ENCODE measurements around the gene FAM222B.
"Not testable (repeated sequence)": the region's sequence is repeated elsewhere in the genome, so short reads cannot be mapped to it uniquely, and the experiment has no call there.

FAM222B gene

GRCh38 chr17:28744972-28745785, 97.4 kb downstream of the FAM222B start:
- no peak for DNase-seq

- peak; percentile 70 for DNase-seq
Measured at GRCh38 chr17:28744104-28744971, 98.3 kb downstream of the FAM222B start.

- DNase-seq = peak; percentile 77
Measured at GRCh38 chr17:28743243-28744103, 99.1 kb downstream of the FAM222B start, which contains the start of gene TRAF4. TSS of gene TRAF4 (plus strand) at chr17:28744011. CDS start at chr17:28744113, 102 bp downstream.

- DNase-seq = no peak
Measured at GRCh38 chr17:28741358-28742349, 100.9 kb downstream of the FAM222B start.

- DNase-seq = no peak
Measured at GRCh38 chr17:28740406-28741357, 101.9 kb downstream of the FAM222B start.

GRCh38 chr17:28738680-28739384, 103.8 kb downstream of the FAM222B start:
- DNase-seq = no peak

GRCh38 chr17:28737770-28738679, 104.6 kb downstream of the FAM222B start:
- DNase-seq = no peak

GRCh38 chr17:28737316-28737715, 105.3 kb downstream of the FAM222B start:
- no peak for DNase-seq

GRCh38 chr17:28735913-28736769, 106.4 kb downstream of the FAM222B start:
- not testable (repeated sequence) for DNase-seq

GRCh38 chr17:28735242-28735722, 107.3 kb downstream of the FAM222B start:
- no peak for DNase-seq

GRCh38 chr17:28734712-28735241, 107.8 kb downstream of the FAM222B start:
- DNase-seq = no peak

GRCh38 chr17:28733346-28733745, 109.2 kb downstream of the FAM222B start:
- no peak for DNase-seq

GRCh38 chr17:28729950-28730330, 112.7 kb downstream of the FAM222B start:
- no peak for DNase-seq

GRCh38 chr17:28728364-28729200, 114.0 kb downstream of the FAM222B start, which contains the start of gene NEK8:
TSS of gene NEK8 (plus strand) at chr17:28728788. CDS start at chr17:28728814, 26 bp downstream.
- DNase-seq = peak; percentile 97

GRCh38 chr17:28726627-28727491, 115.7 kb downstream of the FAM222B start:
- DNase-seq = peak; percentile 96
